ENCODE data around the gene MAFF.

The MAFF gene

GRCh38 chr22:38165922-38166593 is 35.7 kb upstream of the MAFF start:
- H2AK5ac ChIP-seq (ENCODE audit: low read length, severe bottlenecking) = no peak overlapping the region

GRCh38 chr22:38167988-38168407 is 33.8 kb upstream of the MAFF start:
- Histone ChIP-seq H2AK5ac (ENCODE audit: low read length, severe bottlenecking) (no peak overlapping the region), H3K9ac (ENCODE audit: low read length) (no peak overlapping the region), H4K91ac (ENCODE audit: low read length) (peak overlapping the region; percentile 36), H3K27ac (ENCODE audit: low read length, poor library complexity, severe bottlenecking) (no peak overlapping the region), H3K79me1 (replicated peaks; ENCODE audit: low read length, poor library complexity, severe bottlenecking) (no peaks in the 10 kb centered on the region), H2AFZ (ENCODE audit: low read depth, low read length) (no peak overlapping the region), H4K8ac (ENCODE audit: low read length) (peak overlapping the region; percentile 7), H3K4me3 (ENCODE audit: insufficient read depth in 1 of 2, low read depth in 1 of 2, low read length in 2 of 2) (no peak overlapping the region), H3K9me3 (ENCODE audit: control insufficient read depth, low read length) (no peaks in the 10 kb centered on the region), H3K4me2 (ENCODE audit: low read length, poor library complexity, severe bottlenecking) (no peak overlapping the region), H3K27me3 (ENCODE audit: control insufficient read depth in 1 of 2, insufficient read depth in 1 of 2, low read length in 2 of 2) (no peaks in the 10 kb centered on the region), H2BK5ac (ENCODE audit: low read depth, low read length, poor library complexity, severe bottlenecking) (no peak overlapping the region), H3K4me1 (ENCODE audit: control insufficient read depth, insufficient read depth, low read depth, low read length) (peaks cover 30% of the 10 kb centered on the region), H3K18ac (ENCODE audit: low read depth in 1 of 2, low read length in 2 of 2) (peak overlapping the region; percentile 7 to 23), H3K23ac (ENCODE audit: low read length in 2 of 2) (peak overlapping the region in 1 of 2 experiments; percentile 25), H3K36me3 (ENCODE audit: control insufficient read depth in 1 of 2, insufficient read depth in 2 of 2, low read depth in 1 of 2, low read length in 2 of 2) (peaks cover 0 to 25% of the 10 kb centered on the region in 2 experiments), H2BK15ac (ENCODE audit: low read depth, poor library complexity, severe bottlenecking) (no peak overlapping the region), H3K4ac (ENCODE audit: low read depth in 1 of 2, low read length in 2 of 2) (peak overlapping the region; percentile 3 to 28), H3K14ac (ENCODE audit: low read length in 2 of 2) (no peak overlapping the region), H2BK120ac (ENCODE audit: low read depth, low read length) (no peak overlapping the region), H2BK12ac (ENCODE audit: low read length in 2 of 2) (no peak overlapping the region)
- no peak for DNase-seq
- WGBS = 82% methylated on average over 5 of the region's 7 CpGs

More at GRCh38 chr22:38165922-38166593, 35.7 kb upstream of the MAFF start:
- no peak for DNase-seq
- Histone ChIP-seq H3K4me3 (ENCODE audit: insufficient read depth in 1 of 2, low read depth in 1 of 2, low read length in 2 of 2) (no peak overlapping the region), H2BK12ac (ENCODE audit: low read length in 2 of 2) (no peak overlapping the region), H3K4me1 (ENCODE audit: control insufficient read depth, insufficient read depth, low read depth, low read length) (peaks cover 29% of the 10 kb centered on the region), H3K27me3 (ENCODE audit: control insufficient read depth in 1 of 2, insufficient read depth in 1 of 2, low read length in 2 of 2) (no peaks in the 10 kb centered on the region), H2BK5ac (ENCODE audit: low read depth, low read length, poor library complexity, severe bottlenecking) (no peak overlapping the region), H2BK120ac (ENCODE audit: low read depth, low read length) (no peak overlapping the region), H3K18ac (ENCODE audit: low read depth in 1 of 2, low read length in 2 of 2) (no peak overlapping the region), H4K91ac (ENCODE audit: low read length) (no peak overlapping the region), H3K9ac (ENCODE audit: low read length) (no peak overlapping the region), H3K4ac (ENCODE audit: low read depth in 1 of 2, low read length in 2 of 2) (no peak overlapping the region), H3K27ac (ENCODE audit: low read length, poor library complexity, severe bottlenecking) (no peak overlapping the region), H3K4me2 (ENCODE audit: low read length, poor library complexity, severe bottlenecking) (no peak overlapping the region), H2BK15ac (ENCODE audit: low read depth, poor library complexity, severe bottlenecking) (no peak overlapping the region), H2AFZ (ENCODE audit: low read depth, low read length) (no peak overlapping the region), H3K79me1 (replicated peaks; ENCODE audit: low read length, poor library complexity, severe bottlenecking) (no peaks in the 10 kb centered on the region), H3K14ac (ENCODE audit: low read length in 2 of 2) (peak overlapping the region in 1 of 2 experiments; percentile 2), H4K8ac (ENCODE audit: low read length) (peak overlapping the region; percentile 45), H3K9me3 (ENCODE audit: control insufficient read depth, low read length) (no peaks in the 10 kb centered on the region), H3K36me3 (ENCODE audit: control insufficient read depth in 1 of 2, insufficient read depth in 2 of 2, low read depth in 1 of 2, low read length in 2 of 2) (peaks cover 0 to 28% of the 10 kb centered on the region in 2 experiments), H3K23ac (ENCODE audit: low read length in 2 of 2) (no peak overlapping the region)
- 85% methylated on average over 12 of the region's 13 CpGs for WGBS

- Histone ChIP-seq H3K18ac (ENCODE audit: low read depth in 1 of 2, low read length in 2 of 2) (no peak overlapping the region), H2BK5ac (ENCODE audit: low read depth, low read length, poor library complexity, severe bottlenecking) (no peak overlapping the region), H2AFZ (ENCODE audit: low read depth, low read length) (no peak overlapping the region), H4K8ac (ENCODE audit: low read length) (no peak overlapping the region), H3K23ac (ENCODE audit: low read length in 2 of 2) (no peak overlapping the region), H3K4me2 (ENCODE audit: low read length, poor library complexity, severe bottlenecking) (no peak overlapping the region), H2BK12ac (ENCODE audit: low read length in 2 of 2) (no peak overlapping the region), H3K4ac (ENCODE audit: low read depth in 1 of 2, low read length in 2 of 2) (no peak overlapping the region), H2BK15ac (ENCODE audit: low read depth, poor library complexity, severe bottlenecking) (no peak overlapping the region), H3K4me3 (ENCODE audit: insufficient read depth in 1 of 2, low read depth in 1 of 2, low read length in 2 of 2) (no peak overlapping the region), H3K36me3 (ENCODE audit: control insufficient read depth in 1 of 2, insufficient read depth in 2 of 2, low read depth in 1 of 2, low read length in 2 of 2) (peaks cover 0 to 20% of the 10 kb centered on the region in 2 experiments), H3K9ac (ENCODE audit: low read length) (no peak overlapping the region), H3K79me1 (replicated peaks; ENCODE audit: low read length, poor library complexity, severe bottlenecking) (peaks cover 3% of the 10 kb centered on the region), H4K91ac (ENCODE audit: low read length) (no peak overlapping the region), H3K14ac (ENCODE audit: low read length in 2 of 2) (no peak overlapping the region), H2AK5ac (ENCODE audit: low read length, severe bottlenecking) (no peak overlapping the region), H3K9me3 (ENCODE audit: control insufficient read depth, low read length) (no peaks in the 10 kb centered on the region), H2BK120ac (ENCODE audit: low read depth, low read length) (no peak overlapping the region), H3K27ac (ENCODE audit: low read length, poor library complexity, severe bottlenecking) (no peak overlapping the region), H3K4me1 (ENCODE audit: control insufficient read depth, insufficient read depth, low read depth, low read length) (peaks cover 22% of the 10 kb centered on the region), H3K27me3 (ENCODE audit: control insufficient read depth in 1 of 2, insufficient read depth in 1 of 2, low read length in 2 of 2) (no peaks in the 10 kb centered on the region)
- no peak for DNase-seq
- WGBS = 90% methylated on average over 17 of the region's 17 CpGs
These were observed 32.7 kb upstream of the MAFF start for GRCh38 chr22:38169116-38169515.

- peaks cover 9% of the 10 kb centered on the region for H3K4me1 ChIP-seq (ENCODE audit: control insufficient read depth, insufficient read depth, low read depth, low read length)
- no peak overlapping the region for H2BK12ac ChIP-seq (ENCODE audit: low read length in 2 of 2)
- no peak overlapping the region for H4K8ac ChIP-seq (ENCODE audit: low read length)
- peaks cover 3% of the 10 kb centered on the region for H3K79me1 ChIP-seq (replicated peaks; ENCODE audit: low read length, poor library complexity, severe bottlenecking)
- no peak overlapping the region for H2BK120ac ChIP-seq (ENCODE audit: low read depth, low read length)
- H3K14ac ChIP-seq (ENCODE audit: low read length in 2 of 2) = no peak overlapping the region
- H2BK15ac ChIP-seq (ENCODE audit: low read depth, poor library complexity, severe bottlenecking) = no peak overlapping the region
- H2AFZ ChIP-seq (ENCODE audit: low read depth, low read length) = no peak overlapping the region
- no peaks in the 10 kb centered on the region for H3K27me3 ChIP-seq (ENCODE audit: control insufficient read depth in 1 of 2, insufficient read depth in 1 of 2, low read length in 2 of 2)
- H3K4ac ChIP-seq (ENCODE audit: low read depth in 1 of 2, low read length in 2 of 2) = no peak overlapping the region
- H3K36me3 ChIP-seq (ENCODE audit: control insufficient read depth in 1 of 2, insufficient read depth in 2 of 2, low read depth in 1 of 2, low read length in 2 of 2) = peaks cover 0 to 20% of the 10 kb centered on the region in 2 experiments
- 97% methylated on average over 5 of the region's 5 CpGs for WGBS
- no peak overlapping the region for H3K23ac ChIP-seq (ENCODE audit: low read length in 2 of 2)
- DNase-seq = no peak
- no peak overlapping the region for H3K9ac ChIP-seq (ENCODE audit: low read length)
- H3K27ac ChIP-seq (ENCODE audit: low read length, poor library complexity, severe bottlenecking) = no peak overlapping the region
- no peak overlapping the region for H2AK5ac ChIP-seq (ENCODE audit: low read length, severe bottlenecking)
- H4K91ac ChIP-seq (ENCODE audit: low read length) = no peak overlapping the region
- H3K4me2 ChIP-seq (ENCODE audit: low read length, poor library complexity, severe bottlenecking) = no peak overlapping the region
- no peak overlapping the region for H3K18ac ChIP-seq (ENCODE audit: low read depth in 1 of 2, low read length in 2 of 2)
- H3K9me3 ChIP-seq (ENCODE audit: control insufficient read depth, low read length) = no peaks in the 10 kb centered on the region
- H2BK5ac ChIP-seq (ENCODE audit: low read depth, low read length, poor library complexity, severe bottlenecking) = no peak overlapping the region
- no peak overlapping the region for H3K4me3 ChIP-seq (ENCODE audit: insufficient read depth in 1 of 2, low read depth in 1 of 2, low read length in 2 of 2)
These were observed 31.3 kb upstream of the MAFF start for GRCh38 chr22:38170469-38170868.

Data from mesenchymal stem cell (in vitro differentiated cells and primary cell).